ENCODE data around the gene BBS12. TPM values are rescaled to one million over a fixed set of nuclear protein-coding genes. Genes with fewer than 3 reads are reported as not detected.

The BBS12 gene
- total RNA-seq, 6 donors from 2014 or later, result 2.7 to 8.5 (median 3.2) TPM

DNA sequence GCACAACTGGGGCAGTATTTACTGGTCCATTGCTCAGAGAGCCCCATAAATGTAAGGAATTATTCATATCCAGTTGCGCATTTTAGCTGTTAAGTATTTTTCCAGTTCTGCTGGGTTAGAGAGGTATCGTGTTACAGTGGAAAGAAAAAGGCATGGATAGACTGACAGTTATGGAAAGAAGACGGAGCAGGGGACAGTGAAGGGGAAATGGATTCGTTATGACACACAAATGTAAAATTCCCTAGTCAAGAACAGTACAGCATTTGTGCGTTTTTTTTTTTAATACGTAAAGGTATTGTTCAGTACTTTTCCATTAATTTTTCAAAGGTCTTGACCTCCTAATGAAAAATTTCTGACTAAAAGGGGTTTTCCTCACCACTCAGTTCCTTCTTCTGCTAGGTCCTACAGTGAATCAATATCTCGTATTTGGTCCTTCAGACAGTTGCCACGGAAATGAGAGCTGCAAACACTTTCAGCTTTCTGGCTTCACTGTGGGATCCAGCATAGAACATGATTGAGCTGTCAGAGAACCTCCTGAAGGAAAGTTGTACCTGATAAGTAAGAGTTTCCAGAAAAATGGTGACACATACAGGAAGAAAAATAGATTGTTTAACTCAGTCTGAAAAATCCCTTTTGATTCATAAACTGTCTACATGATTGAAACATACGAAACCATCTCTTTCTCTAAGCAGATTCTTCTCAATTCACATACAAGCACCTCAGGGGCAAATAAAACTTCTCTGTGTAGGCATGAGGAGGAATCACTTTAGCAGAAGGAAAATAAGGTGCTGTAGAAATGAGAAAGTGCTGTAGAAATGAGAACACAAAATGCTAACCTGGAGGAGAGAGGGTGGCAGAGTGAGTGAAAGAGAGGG is 21.8 kb upstream of the BBS12 start:
- Histone ChIP-seq H3K27me3 (no peaks in the 10 kb centered on the region), H3K4me3 (no peak overlapping the region), H3K4me1 (no peaks in the 10 kb centered on the region), H3K36me3 (no peaks in the 10 kb centered on the region), H3K27ac (no peak overlapping the region), H3K9me3 (no peaks in the 10 kb centered on the region)
- no peak for TF ChIP-seq EP300 (IDR thresholded peaks at IDR 0.05)
- TF ChIP-seq POLR2AphosphoS5 (IDR thresholded peaks at IDR 0.05), result no peak
- TF ChIP-seq CTCF (IDR thresholded peaks at IDR 0.05), result no peak
- no peak for TF ChIP-seq POLR2A (IDR thresholded peaks at IDR 0.05)
- no peak for ATAC-seq (ENCODE audit: low FRiP score in 2 of 2)
- 64 to 74% methylated on average over 9 of the region's 9 CpGs for WGBS, 2 donors
- no peak for DNase-seq

- H3K27me3 ChIP-seq, result no peaks in the 10 kb centered on the region
- H3K4me1 ChIP-seq, result no peaks in the 10 kb centered on the region
- TF ChIP-seq EP300 (IDR thresholded peaks at IDR 0.05) (no peak), CTCF (IDR thresholded peaks at IDR 0.05) (no peak), POLR2AphosphoS5 (IDR thresholded peaks at IDR 0.05) (no peak), POLR2A (IDR thresholded peaks at IDR 0.05) (no peak)
- no peak for DNase-seq
- H3K4me3 ChIP-seq, result no peak overlapping the region
- H3K27ac ChIP-seq, result no peak overlapping the region
- no peak for ATAC-seq (ENCODE audit: low FRiP score in 2 of 2)
- no peaks in the 10 kb centered on the region for H3K9me3 ChIP-seq
- no peaks in the 10 kb centered on the region for H3K36me3 ChIP-seq
Observed at GRCh38 chr4:122711919-122712318, 20.6 kb upstream of the BBS12 start.

DNA sequence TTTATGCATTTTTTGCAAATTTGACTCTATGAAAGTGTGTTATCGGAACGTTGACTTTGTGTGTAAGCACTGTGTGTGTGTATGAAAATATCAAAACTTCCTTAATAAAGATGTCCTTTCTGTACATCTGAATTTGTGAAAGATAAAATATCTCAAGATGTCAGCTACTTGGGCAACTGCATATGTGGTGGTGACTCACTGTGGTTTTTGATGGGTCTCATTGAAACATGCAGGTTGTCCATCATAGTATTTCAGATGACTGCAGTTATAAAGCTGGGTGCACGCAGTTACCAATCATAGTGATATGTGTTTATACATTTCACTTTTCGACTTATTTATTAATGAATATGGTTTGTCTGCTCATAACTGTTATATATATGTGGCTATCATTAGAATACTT is 19.7 kb upstream of the BBS12 start:
- H3K27ac ChIP-seq, result no peak overlapping the region
- DNase-seq (no peak), ATAC-seq (ENCODE audit: low FRiP score in 2 of 2) (no peak)
- H3K4me1 ChIP-seq, result no peaks in the 10 kb centered on the region
- WGBS, 2 donors, result 83 to 86% methylated on average over 4 of the region's 4 CpGs
- TF ChIP-seq CTCF (IDR thresholded peaks at IDR 0.05), result no peak
- TF ChIP-seq POLR2AphosphoS5 (IDR thresholded peaks at IDR 0.05), result no peak
- no peak for TF ChIP-seq POLR2A (IDR thresholded peaks at IDR 0.05)
- no peak for TF ChIP-seq EP300 (IDR thresholded peaks at IDR 0.05)
- no peak overlapping the region for H3K4me3 ChIP-seq
- H3K9me3 ChIP-seq, result no peaks in the 10 kb centered on the region
- no peaks in the 10 kb centered on the region for H3K27me3 ChIP-seq
- H3K36me3 ChIP-seq, result no peaks in the 10 kb centered on the region

DNA sequence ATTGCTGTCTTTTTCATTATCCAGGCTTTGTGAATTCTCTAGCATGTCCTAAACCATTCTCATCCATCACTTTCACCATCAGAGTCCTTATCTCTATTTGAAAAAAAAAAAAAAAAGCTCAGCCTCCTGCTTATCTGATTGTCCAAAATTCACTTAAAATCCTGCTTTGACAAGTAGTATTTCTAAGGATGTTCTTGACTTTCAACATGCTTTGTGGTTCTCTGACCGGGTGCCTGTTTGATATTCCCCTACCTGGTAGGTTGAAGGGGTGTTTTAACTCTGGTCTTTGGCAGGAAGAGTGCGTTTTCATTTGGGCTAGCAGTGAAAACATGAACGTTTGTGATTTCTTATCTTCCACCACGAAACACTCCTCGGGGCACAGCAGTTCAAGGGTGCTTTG is 17.3 kb upstream of the BBS12 start:
- no peaks in the 10 kb centered on the region for H3K4me1 ChIP-seq
- TF ChIP-seq POLR2A (IDR thresholded peaks at IDR 0.05), result no peak
- no peak for TF ChIP-seq CTCF (IDR thresholded peaks at IDR 0.05)
- TF ChIP-seq POLR2AphosphoS5 (IDR thresholded peaks at IDR 0.05), result no peak
- no peak for TF ChIP-seq EP300 (IDR thresholded peaks at IDR 0.05)
- H3K27me3 ChIP-seq, result no peaks in the 10 kb centered on the region
- ATAC-seq (ENCODE audit: low FRiP score in 2 of 2), result no peak
- DNase-seq, result no peak
- H3K9me3 ChIP-seq, result no peaks in the 10 kb centered on the region
- no peaks in the 10 kb centered on the region for H3K36me3 ChIP-seq
- 19 to 23% methylated on average over 5 of the region's 5 CpGs for WGBS, 2 donors
- no peak overlapping the region for H3K27ac ChIP-seq
- H3K4me3 ChIP-seq, result no peak overlapping the region

Data from upper lobe of left lung (tissue), 6 donors.